Femur (tissue), 1 donor: ENCODE data around the gene SWI5.
"Not testable (repeated sequence)": the region's sequence is repeated elsewhere in the genome, so short reads cannot be mapped to it uniquely, and the experiment has no call there.

Source experiments
- DNase-seq: peaks from one replicate; pipeline ENCODE4 v3.0.0-alpha.2; 2017

The SWI5 gene

DNA sequence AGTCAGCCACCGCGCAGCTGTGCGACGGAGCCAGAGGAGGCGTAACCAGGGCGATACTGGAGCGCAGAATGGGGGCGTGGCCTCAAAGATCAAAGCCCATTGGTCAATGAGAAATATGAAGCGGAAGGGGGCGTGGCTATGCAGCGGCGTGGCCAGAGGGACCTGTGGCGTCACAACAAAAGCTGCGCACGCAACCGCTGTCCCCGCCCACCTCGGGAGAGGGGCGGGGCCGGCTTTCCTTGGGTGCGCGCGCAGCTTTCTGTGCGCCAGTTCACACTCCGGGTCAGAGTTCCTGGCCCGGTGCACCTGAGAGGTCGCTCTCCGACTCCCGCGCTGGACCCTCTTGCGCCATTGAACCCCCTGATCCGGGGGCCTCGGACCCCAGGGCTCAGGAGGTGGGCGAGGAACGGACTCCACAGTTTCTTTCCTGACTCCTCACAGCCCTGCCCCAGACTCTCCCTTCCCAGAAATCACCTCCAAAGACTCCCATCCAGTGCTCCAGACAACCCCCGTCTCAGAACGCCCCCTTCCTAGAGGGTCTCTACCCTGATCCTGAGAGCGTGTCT lies at the start of gene SWI5:
Gene SWI5 (plus strand): TSS at position 269 of the 566 bp plus-strand sequence.
- DNase-seq = peak; percentile 100

GRCh38 chr9:128226412-128226801 lies 49.7 kb upstream of the SWI5 start:
- no peak for DNase-seq

GRCh38 chr9:128230897-128231296 lies 45.2 kb upstream of the SWI5 start:
- not testable (repeated sequence) for DNase-seq

DNA sequence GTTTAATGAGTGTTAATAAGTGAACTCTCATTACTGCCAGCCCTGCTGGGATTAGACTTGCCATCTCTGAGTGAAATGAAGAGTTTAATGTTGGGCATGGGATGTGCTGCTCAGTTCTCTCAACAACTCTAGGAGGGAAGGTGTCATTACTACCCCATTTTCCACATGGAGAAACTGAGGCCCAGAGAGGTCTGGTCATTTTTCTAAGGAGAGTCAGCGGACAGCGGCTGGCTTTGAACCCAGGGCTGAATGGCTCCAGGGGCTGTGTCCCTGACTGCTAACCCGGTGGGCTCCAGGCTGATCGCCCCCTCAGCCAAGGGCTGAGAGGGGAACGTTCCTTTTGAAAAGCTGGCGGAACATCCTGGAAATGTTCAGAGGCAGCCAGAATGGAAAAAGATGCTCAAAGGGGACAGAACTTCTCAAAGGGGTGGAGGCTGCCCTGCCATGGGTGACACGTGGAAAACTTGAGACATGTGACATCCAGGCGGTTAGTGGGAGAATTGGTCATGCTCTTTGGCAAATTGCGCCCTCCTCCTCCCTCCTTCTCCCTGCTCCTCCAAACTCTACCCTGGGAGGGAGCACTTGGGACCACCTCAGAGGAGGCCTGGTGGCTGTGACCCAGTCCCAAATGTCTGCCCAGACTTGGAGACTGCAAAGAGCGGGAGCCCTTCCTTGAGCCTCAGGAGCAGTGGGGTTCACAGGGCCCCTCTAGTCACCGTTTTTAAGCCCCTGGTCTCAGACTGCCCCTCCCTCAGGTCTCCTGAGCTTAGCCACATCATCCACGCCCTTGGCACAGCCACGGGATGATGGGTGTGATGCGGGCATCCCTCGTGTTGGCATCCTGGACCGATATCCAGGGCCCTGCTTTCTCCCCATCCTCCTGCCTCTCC lies 44.2 kb upstream of the SWI5 start:
- peak; percentile 85 for DNase-seq

DNA sequence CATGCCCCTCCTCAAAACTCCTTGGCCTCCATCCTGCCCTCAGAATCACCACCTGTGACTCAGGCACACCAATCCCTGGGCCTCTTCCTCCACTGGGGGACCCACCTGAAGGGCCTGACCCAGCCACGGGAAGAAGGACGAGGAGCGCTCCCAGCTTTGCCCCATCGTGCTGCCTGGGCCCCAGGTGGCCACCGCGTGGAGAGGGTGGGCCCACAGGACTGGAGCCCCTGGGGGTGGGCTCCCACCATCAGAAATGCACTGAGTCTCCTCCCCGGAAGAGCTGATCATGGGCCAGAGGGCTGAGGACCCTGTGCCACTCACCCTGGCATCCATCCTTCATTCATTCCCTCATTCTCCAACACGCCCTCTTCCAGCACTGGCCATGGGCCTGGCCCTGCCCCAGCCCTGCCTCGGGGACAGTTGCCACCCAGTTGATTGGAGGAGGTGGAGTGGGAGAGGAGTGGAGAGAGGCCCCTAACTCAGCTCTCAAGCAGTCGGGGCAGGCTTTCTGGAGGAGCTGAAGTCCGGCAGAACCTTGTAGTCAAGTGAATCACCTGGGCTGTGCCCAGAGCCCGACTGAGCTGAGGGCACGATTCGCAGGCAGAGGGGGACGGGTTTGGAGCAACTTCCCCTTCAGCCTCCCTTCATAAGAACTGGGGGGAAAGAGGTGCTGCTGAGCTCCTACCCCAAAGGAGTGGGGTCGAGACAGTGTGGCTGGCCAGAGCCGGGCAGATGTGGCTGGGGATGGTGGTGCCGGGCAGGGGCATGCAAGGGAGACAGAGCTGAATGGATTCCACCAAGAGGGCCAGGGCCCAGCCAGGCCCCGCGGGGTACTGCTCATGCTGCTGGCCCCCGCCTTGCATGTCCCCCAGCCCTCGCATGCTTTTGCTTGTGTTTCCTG lies 43.3 kb upstream of the SWI5 start:
- peak; percentile 42 for DNase-seq

DNA sequence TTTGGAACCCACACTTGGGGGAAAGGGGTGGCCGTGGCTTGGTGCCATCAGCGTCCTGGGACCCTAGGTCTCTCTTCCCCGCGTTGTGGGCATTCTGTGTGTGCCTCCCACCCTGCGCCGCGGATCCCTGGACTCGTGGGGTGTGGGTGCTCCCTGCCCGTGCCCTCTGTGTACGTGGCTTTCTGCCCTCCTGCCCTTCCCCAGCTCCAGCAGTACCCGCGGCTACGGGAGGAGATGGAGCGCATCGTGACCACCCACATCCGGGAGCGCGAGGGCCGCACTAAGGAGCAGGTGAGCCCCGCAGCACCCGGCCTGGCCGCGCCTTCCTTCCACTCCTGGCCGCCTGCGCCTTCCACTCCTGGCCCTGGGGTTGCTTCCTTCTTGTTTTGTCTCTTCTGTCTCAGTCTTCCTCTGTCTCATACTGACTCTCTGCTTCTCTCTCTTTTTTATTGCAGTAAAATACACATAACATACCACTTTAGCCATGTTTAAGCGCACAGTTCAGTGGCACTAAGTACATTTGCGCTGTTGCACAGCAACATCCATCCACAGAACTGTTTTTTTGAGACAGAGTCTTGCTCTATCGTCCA lies 42.2 kb upstream of the SWI5 start:
- no peak for DNase-seq

- DNase-seq = no peak
Observed at GRCh38 chr9:128242124-128242523, 34.0 kb upstream of the SWI5 start.

DNA sequence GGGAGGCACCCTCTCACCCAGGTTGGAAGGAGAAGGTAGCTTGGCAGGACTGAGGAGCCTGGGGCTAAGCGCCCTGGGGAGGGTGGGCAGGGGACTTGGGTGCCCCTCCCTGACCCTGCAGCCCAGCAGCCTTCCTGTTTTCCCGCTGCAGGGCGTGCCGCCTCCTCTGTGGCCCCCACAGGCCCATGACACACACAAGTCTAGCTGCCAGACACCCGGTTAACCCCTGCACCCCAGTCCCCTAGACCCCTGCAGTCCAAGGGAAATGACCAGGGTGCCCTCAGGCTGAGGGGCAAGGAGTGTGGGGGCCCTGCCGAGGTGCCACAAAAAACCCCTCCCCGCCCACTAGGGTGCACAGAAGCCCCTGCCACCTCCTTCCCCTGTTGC lies 33.3 kb upstream of the SWI5 start:
- DNase-seq = peak; percentile 83

DNA sequence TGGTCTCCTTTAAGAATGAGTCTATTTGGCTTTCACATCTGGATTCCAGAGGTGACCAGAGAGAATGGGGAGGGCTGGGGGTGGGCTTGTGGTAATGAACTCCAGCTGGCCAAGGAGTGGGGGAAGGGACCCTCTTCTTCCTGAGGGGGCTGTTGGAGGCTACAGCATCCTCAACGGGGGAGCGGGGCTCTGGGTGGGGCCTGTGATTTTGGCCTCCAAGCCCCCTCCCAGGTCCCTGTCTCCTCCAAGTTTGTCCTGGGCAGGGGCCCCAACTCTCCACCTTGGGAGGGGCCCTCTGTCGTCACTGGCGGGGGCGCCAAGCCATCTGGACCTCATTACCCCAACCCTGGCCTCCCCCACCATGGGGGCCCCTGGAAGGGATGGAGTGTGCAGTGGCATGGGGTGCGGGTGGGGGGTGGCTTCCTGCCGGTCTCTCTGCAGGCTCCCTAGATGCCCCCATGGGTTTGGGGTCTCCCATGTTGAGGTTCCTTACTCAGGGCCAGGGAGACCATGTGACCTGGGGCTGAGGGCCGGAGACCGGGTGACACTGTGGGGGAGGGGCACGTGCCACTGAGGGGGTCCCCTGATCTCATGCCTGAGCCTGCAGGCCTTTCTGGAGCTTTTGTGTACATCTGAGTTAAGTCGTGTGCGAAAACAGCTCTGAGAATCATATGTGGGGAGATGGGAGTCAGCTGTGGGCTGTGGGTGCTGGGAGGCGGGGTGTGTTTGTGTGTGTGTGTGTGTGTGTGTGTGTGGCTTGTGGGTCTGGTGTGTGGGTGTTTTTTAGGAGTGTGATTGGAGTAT lies 32.7 kb upstream of the SWI5 start:
- DNase-seq = peak; percentile 91

DNA sequence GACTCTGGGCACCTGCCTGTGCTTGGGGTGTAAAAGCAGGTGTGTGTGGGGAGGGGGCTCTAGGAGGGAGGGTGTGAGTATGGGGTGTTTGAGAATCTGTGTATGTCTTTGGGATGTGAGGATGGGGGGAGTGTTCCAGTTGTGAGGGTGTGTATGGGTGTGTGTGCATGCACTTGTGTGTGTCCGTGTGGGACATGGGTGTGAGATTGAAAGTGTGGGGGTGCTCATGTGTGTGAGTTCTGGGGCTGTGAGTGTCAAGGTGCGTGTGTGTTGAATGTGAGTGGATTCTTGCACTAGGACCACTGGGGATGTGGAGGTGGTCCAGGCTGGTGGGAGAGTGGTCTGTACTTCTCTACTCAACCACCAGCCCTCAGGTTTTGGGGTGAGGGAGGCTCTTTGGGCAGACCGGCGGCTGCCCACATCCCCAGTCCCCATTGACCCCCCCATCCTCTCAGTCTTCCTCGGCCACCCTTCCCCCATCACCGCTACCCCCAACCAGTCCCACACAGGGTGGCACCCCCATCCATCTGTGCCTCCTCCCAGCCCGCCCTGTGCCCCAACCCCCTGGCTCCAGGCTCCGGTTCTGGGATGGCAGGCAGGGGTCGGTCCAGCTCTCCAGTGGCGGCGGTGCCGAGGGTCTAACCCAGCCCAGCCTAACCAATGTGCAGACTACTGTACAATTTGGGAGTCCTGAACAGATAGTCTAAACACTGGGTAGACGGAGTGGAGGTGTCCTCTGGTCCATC lies 31.8 kb upstream of the SWI5 start:
- no peak for DNase-seq

DNA sequence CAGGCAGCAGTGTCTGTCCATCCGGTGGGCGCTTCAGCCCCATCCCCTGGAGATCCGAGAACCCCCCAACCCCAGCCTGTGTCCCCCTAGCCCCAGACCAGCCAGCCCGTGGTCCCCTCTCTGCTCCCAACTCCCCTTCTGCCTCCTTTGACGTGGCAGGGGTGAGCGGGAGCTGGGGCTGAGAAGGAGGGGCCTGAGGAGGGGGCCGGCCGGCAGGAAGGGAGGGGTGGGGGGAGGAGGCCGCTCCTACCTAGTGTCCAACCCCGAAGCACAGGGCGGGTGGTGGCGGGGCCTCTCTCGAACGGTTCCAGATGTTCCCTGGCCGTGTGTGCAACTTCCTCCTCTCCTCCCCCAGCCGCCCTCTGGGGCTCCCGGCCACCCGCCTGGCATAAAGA lies 31.2 kb upstream of the SWI5 start:
- DNase-seq = peak; percentile 97

DNA sequence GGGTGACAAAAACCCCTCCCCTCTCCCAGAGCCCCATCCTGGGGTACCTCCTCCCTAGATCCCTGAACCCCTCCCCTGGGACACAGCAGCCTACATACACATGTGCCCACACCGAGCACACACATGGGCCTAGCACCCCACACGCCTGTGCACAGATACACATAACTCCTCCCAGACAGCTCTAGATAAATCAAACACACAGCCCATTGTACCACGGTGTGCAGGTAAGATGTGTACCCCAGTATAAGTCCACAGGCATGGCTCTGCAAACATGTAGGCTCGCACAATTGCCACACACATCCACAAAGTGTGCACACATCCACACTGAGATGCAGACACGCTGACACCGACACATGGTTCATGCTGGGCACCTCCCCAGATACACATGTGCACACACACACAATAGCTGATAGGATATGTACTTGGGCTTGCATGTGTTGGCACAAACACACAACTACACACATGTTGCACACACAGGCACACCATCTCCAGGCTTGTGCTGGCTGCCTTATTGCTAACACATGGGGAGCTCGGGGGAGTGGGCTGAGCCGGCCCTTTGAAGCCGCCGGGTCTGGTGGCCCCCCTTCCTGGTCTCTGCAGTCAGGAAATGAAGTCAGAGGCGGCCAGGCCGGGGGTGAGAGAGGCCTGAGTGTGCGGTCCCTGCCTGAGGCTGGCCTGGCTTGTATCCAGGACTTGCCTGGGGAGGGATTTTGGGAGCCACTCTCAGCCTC lies 30.5 kb upstream of the SWI5 start:
- peak; percentile 91 for DNase-seq

- DNase-seq = no peak
Observed at GRCh38 chr9:128246471-128246870, 29.6 kb upstream of the SWI5 start.

- DNase-seq = peak; percentile 23
Observed at GRCh38 chr9:128247226-128247803, 28.8 kb upstream of the SWI5 start.

DNA sequence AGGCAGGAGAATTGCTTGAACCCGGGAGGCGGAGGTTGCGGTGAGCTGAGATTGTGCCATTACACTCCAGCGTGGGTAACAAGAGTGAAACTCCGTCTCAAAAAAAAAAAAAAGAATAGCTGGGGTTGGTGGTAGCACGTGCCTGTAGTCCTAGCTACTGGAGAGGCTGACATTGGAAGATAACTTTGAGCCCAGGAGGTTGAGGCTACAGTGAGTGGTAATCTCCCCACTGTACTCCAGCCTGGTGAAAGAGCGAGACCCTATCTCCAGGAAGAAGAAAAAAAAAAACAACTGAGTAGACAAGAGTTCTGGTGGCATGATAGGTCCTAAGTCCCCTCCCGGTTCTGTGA lies 26.5 kb upstream of the SWI5 start:
- no peak for DNase-seq

DNA sequence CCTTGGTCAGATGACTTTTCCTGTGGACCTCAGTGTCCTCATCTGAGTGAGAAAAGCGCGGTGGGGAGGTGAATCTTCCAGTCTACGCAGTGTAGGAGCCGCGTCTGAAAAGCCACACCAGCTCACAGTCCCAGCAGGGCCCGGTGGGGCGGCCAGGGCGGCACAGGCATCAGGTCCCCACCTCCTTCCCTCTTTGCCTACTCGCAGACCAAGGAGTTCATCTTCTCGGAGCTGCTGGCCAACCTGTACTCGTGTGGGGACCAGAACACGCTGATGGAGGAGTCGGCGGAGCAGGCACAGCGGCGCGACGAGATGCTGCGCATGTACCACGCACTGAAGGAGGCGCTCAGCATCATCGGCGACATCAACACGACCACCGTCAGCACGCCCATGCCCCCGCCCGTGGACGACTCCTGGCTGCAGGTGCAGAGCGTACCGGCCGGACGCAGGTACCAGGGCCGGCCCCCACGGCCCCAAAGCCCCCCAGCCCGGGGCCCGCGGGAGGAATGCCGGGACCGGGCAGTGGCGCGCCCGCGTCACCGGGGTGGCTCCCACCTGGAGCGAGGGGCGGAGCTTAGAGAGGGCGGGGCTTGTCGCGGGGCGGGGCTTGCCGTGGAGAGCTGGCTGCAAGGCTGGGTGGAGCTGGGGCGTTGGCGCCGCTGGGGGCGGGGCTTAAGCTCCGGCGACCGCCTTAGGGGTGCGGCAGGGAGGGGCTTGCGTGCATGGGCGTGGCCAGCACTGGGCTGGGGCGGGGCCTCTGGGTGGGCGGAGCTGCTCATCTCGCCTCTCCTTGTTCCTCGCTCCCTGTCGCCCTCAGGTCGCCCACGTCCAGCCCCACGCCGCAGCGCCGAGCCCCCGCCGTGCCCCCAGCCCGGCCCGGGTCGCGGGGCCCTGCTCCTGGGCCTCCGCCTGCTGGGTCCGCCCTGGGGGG lies 25.9 kb upstream of the SWI5 start:
- DNase-seq = peak; percentile 92

DNA sequence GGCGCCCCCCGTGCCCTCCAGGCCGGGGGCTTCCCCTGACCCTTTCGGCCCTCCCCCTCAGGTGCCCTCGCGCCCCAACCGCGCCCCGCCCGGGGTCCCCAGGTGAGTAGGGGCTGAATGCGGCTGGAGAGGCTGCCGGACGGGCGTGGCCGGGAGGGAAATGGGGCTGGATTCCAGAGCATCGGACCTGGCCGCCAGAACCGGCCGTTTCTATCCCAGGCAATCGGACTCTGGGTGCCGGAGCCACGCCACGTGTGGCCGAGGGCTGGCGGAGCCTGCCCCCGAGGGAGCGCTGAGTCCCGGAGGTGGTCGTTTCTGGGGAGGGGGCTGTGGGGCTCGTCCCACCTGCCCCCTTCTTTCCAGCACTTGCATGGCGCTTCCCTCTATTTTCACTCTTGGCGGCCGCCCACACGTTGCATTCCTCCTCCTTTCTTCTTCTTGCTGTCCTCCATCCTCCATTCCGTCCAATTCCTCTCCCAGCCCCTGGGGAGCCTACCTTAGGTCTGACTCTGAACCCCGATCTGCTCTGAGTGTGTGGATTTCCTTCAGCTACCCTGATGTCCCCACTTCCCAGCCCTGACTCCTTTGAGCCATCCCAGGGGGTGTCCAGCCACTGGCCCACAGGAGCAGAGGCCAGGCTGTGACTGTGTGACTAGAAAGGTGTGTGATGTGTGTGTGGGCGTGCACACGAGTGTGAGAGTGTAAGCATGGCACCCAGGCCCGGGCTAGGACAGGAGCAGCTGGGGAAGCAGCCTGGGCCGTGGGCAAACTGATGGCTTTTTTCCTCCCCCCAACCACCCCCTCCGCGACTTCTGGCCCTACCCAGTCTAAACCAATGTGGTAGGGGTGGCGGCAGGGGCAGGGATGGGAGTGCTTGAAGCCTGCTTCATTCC lies 25.0 kb upstream of the SWI5 start:
- DNase-seq = peak; percentile 38

GRCh38 chr9:128251732-128252100 lies 24.4 kb upstream of the SWI5 start:
- no peak for DNase-seq
